ENCODE measurements around the gene RGS3. TPM values are rescaled to one million over a fixed set of nuclear protein-coding genes. Genes with fewer than 3 reads are reported as not detected.

The RGS3 gene
- total and polyA plus RNA-seq, 2 of the 13 experiments (the other 11 are each of a cell fraction or from before 2014, with no cell fraction given), result 17.1 to 28.8 TPM

DNA sequence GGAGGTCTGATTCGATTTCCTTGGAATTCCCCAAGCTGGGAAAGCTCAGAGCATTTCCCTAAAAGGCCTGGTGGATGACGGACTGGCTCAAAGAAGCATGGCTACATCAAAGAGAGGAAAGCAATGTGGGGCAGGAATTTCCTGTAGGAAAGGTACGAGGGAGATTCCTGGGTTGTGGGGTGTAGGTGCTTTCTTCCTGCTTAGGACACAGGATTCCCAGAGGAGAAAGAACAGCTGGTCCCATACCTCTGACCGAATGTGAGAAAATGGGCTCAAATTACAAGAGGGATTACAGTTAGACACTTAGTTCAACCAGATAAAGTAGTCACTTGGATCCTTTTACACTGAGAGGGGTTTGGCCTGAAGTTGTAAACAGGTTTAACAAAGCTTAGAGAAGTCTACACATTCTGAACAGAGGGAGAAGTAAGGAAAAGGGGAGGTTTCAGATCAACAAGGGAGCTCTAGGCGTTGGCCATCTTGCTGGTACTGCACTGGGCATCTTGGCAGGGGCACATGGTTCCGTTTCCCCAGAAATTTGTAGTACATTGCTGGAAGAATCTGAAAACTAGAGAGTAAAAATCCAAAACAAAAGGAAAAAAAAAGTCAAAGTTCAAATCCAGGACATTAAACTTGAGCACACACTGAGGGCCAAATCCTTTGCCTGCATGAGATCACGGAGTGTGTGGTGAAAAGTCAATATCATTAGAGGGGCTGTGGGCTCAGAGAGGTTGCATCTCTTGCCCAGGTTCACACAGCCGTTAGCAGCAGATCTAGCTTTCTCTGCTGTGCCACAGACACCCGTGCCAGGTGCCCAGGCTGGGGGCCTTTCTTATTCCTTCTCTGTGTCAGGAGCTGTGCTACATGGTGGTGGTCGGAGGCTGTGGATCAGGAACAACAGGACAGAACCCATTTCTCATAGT lies 171.3 kb downstream of the RGS3 start (continued):
- TF ChIP-seq, protein P1, sequence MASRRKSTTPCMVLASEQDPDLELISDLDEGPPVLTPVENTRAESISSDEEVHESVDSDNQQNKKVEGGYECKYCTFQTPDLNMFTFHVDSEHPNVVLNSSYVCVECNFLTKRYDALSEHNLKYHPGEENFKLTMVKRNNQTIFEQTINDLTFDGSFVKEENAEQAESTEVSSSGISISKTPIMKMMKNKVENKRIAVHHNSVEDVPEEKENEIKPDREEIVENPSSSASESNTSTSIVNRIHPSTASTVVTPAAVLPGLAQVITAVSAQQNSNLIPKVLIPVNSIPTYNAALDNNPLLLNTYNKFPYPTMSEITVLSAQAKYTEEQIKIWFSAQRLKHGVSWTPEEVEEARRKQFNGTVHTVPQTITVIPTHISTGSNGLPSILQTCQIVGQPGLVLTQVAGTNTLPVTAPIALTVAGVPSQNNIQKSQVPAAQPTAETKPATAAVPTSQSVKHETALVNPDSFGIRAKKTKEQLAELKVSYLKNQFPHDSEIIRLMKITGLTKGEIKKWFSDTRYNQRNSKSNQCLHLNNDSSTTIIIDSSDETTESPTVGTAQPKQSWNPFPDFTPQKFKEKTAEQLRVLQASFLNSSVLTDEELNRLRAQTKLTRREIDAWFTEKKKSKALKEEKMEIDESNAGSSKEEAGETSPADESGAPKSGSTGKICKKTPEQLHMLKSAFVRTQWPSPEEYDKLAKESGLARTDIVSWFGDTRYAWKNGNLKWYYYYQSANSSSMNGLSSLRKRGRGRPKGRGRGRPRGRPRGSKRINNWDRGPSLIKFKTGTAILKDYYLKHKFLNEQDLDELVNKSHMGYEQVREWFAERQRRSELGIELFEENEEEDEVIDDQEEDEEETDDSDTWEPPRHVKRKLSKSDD (CRISPR knock-in tag; IDR thresholded peaks at IDR 0.05; ENCODE audit: low read depth), result no peak
- TF ChIP-seq ZMYM4 (CRISPR knock-in tag; IDR thresholded peaks at IDR 0.05), result no peak
- peak; percentile 98 for TF ChIP-seq ZNF768 (CRISPR knock-in tag; IDR thresholded peaks at IDR 0.05)
- no peak for TF ChIP-seq ZNF20 (CRISPR knock-in tag; IDR thresholded peaks at IDR 0.05)
- no peak for TF ChIP-seq SETDB1 (CRISPR knock-in tag; IDR thresholded peaks at IDR 0.05; ENCODE audit: borderline replicate concordance)
- no peak for TF ChIP-seq ZNF225 (CRISPR knock-in tag; IDR thresholded peaks at IDR 0.05)
- TF ChIP-seq TEAD3 (CRISPR knock-in tag; optimal IDR thresholded peaks at IDR 0.05; ENCODE audit: borderline replicate concordance), result peak; percentile 13
- peak; percentile 9; the same call in 1 of the 2 replicates for TF ChIP-seq RELA (CRISPR knock-in tag; IDR thresholded peaks at IDR 0.05)
- no peak for TF ChIP-seq SKI (IDR thresholded peaks at IDR 0.05; ENCODE audit: partially characterized antibody)
- 0 out of 2 replicates have a peak, but pooled peaks have one; percentile 43 for TF ChIP-seq SRF (IDR thresholded peaks at IDR 0.05; ENCODE audit: low read depth, low read length)
- TF ChIP-seq ZSCAN25 (CRISPR knock-in tag; IDR thresholded peaks at IDR 0.05), result no peak
- TF ChIP-seq PHF21A (CRISPR knock-in tag; IDR thresholded peaks at IDR 0.05), result no peak
- TF ChIP-seq, protein P2, sequence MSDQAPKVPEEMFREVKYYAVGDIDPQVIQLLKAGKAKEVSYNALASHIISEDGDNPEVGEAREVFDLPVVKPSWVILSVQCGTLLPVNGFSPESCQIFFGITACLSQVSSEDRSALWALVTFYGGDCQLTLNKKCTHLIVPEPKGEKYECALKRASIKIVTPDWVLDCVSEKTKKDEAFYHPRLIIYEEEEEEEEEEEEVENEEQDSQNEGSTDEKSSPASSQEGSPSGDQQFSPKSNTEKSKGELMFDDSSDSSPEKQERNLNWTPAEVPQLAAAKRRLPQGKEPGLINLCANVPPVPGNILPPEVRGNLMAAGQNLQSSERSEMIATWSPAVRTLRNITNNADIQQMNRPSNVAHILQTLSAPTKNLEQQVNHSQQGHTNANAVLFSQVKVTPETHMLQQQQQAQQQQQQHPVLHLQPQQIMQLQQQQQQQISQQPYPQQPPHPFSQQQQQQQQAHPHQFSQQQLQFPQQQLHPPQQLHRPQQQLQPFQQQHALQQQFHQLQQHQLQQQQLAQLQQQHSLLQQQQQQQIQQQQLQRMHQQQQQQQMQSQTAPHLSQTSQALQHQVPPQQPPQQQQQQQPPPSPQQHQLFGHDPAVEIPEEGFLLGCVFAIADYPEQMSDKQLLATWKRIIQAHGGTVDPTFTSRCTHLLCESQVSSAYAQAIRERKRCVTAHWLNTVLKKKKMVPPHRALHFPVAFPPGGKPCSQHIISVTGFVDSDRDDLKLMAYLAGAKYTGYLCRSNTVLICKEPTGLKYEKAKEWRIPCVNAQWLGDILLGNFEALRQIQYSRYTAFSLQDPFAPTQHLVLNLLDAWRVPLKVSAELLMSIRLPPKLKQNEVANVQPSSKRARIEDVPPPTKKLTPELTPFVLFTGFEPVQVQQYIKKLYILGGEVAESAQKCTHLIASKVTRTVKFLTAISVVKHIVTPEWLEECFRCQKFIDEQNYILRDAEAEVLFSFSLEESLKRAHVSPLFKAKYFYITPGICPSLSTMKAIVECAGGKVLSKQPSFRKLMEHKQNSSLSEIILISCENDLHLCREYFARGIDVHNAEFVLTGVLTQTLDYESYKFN (CRISPR knock-in tag; conservative IDR thresholded peaks at IDR 0.05), result 0 out of 2 replicates have a peak, but pooled peaks have one; percentile 1
- 0 out of 2 replicates have a peak, but pooled peaks have one; percentile 6 for TF ChIP-seq THAP11 (CRISPR knock-in tag; IDR thresholded peaks at IDR 0.05)
- TF ChIP-seq NFATC3 (CRISPR knock-in tag; IDR thresholded peaks at IDR 0.05), result no peak
- no peak for TF ChIP-seq ZNF83 (CRISPR knock-in tag; IDR thresholded peaks at IDR 0.05; ENCODE audit: borderline replicate concordance)
- TF ChIP-seq ERF (CRISPR knock-in tag; IDR thresholded peaks at IDR 0.05), result 0 out of 2 replicates have a peak, but pooled peaks have one; percentile 18
- no peak for TF ChIP-seq MYNN (CRISPR knock-in tag; IDR thresholded peaks at IDR 0.05; ENCODE audit: low read depth)
- TF ChIP-seq ZNF354B (CRISPR knock-in tag; IDR thresholded peaks at IDR 0.05), result no peak
- no peak for TF ChIP-seq MAFG (CRISPR knock-in tag; IDR thresholded peaks at IDR 0.05)
- TF ChIP-seq FOXA1 (IDR thresholded peaks at IDR 0.05), result no peak
- TF ChIP-seq FOXA1 (CRISPR knock-in tag; IDR thresholded peaks at IDR 0.05), result peak; percentile 62; the same call in 1 of the 2 replicates
- TF ChIP-seq BCL6 (CRISPR knock-in tag; IDR thresholded peaks at IDR 0.05), result 0 out of 2 replicates have a peak, but pooled peaks have one; percentile 6
- TF ChIP-seq, protein P3, sequence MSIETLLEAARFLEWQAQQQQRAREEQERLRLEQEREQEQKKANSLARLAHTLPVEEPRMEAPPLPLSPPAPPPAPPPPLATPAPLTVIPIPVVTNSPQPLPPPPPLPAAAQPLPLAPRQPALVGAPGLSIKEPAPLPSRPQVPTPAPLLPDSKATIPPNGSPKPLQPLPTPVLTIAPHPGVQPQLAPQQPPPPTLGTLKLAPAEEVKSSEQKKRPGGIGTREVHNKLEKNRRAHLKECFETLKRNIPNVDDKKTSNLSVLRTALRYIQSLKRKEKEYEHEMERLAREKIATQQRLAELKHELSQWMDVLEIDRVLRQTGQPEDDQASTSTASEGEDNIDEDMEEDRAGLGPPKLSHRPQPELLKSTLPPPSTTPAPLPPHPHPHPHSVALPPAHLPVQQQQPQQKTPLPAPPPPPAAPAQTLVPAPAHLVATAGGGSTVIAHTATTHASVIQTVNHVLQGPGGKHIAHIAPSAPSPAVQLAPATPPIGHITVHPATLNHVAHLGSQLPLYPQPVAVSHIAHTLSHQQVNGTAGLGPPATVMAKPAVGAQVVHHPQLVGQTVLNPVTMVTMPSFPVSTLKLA (IDR thresholded peaks at IDR 0.05), result no peak
